Measurements from ENCODE around the gene HNRNPA1. TPM values are rescaled to one million over a fixed set of nuclear protein-coding genes. Genes with fewer than 3 reads are reported as not detected.
"Not testable (repeated sequence)": the region's sequence is repeated elsewhere in the genome, so short reads cannot be mapped to it uniquely, and the experiment has no call there.

Gene HNRNPA1
- total RNA-seq, 1 donor from 2014 or later: 502 TPM

GRCh38 chr12:54311051-54311450 lies 30.5 kb downstream of the HNRNPA1 start:
- no peak overlapping the region for H3K4me3 Mint-ChIP-seq (ENCODE audit: unreplicated experiment)
- DNase-seq (ENCODE audit: low spot score): no peak
- H3K4me1 Mint-ChIP-seq (ENCODE audit: low read depth): no peaks in the 10 kb centered on the region
- H3K9me3 Mint-ChIP-seq (ENCODE audit: low read depth): no peaks in the 10 kb centered on the region
- H3K36me3 Mint-ChIP-seq (ENCODE audit: low read depth): no peaks in the 10 kb centered on the region
- H3K27me3 Mint-ChIP-seq (ENCODE audit: low read depth): no peaks in the 10 kb centered on the region
- no peak overlapping the region for H3K27ac Mint-ChIP-seq (ENCODE audit: unreplicated experiment)
- no peak for TF ChIP-seq CTCF (IDR thresholded peaks at IDR 0.05)

- not testable (repeated sequence) for H3K27ac Mint-ChIP-seq (ENCODE audit: unreplicated experiment); H3K27me3 Mint-ChIP-seq (ENCODE audit: low read depth); H3K4me1 Mint-ChIP-seq (ENCODE audit: low read depth); H3K9me3 Mint-ChIP-seq (ENCODE audit: low read depth); H3K4me3 Mint-ChIP-seq (ENCODE audit: unreplicated experiment); H3K36me3 Mint-ChIP-seq (ENCODE audit: low read depth)
- peak; percentile 18 for DNase-seq (ENCODE audit: low spot score)
These were observed 31.8 kb downstream of the HNRNPA1 start for GRCh38 chr12:54312309-54312708.

GRCh38 chr12:54321363-54321762 lies 40.8 kb downstream of the HNRNPA1 start:
- DNase-seq (ENCODE audit: low spot score): no peak
- no peaks in the 10 kb centered on the region for H3K27me3 Mint-ChIP-seq (ENCODE audit: low read depth)
- H3K27ac Mint-ChIP-seq (ENCODE audit: unreplicated experiment): no peak overlapping the region
- H3K36me3 Mint-ChIP-seq (ENCODE audit: low read depth): no peaks in the 10 kb centered on the region
- H3K4me1 Mint-ChIP-seq (ENCODE audit: low read depth): peaks cover 16% of the 10 kb centered on the region
- H3K9me3 Mint-ChIP-seq (ENCODE audit: low read depth): no peaks in the 10 kb centered on the region
- TF ChIP-seq CTCF (IDR thresholded peaks at IDR 0.05): no peak
- no peak overlapping the region for H3K4me3 Mint-ChIP-seq (ENCODE audit: unreplicated experiment)

DNA sequence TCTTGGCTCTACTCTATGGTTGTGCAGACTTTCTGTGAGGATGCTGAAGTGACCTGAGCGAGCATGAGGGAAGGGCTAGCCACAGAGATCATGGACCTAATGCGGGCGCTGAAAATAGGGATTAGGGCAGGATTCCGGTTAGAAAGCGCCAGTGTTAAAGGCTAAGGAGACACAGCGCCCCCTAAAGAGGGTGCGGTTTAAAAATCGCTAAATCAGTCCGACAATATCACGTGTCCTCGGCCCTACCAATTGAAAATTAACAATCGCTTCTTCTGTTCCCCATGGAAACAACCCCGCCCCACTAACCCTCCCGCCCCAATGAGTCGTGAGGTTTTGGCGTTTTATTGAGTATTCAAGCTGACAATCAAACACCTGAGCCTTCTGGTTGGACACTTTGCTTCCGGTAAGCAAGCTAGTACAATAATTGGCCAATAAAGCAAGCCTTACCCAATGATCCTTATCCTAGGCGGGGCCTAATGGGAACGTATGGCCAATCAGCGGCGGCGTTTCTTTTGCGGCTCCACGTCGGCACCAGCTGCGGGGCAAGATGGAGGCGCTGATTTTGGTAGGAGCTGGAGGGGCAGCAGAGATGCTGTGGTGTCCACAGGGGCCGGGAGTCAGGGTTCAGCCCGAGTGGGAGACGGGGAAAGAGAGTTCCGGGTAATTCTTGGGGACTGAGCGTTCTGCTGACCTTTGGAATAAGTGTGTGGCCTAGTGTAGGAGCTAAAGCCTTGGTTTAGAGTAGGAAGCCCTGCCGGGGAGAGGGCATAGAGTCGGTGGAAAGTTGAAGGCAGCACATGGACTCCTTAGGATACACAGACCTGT lies 44.3 kb downstream of the HNRNPA1 start, which contains the start of gene COPZ1:
Gene COPZ1 (plus strand): TSS at position 515 of the 825 bp plus-strand sequence. CDS start 33 bp downstream, at position 548.
- no peaks in the 10 kb centered on the region for H3K9me3 Mint-ChIP-seq (ENCODE audit: low read depth)
- H3K36me3 Mint-ChIP-seq (ENCODE audit: low read depth): peaks cover 2% of the 10 kb centered on the region
- H3K4me3 Mint-ChIP-seq (ENCODE audit: unreplicated experiment): peak within 1 kb of the TSS; percentile 98
- H3K4me1 Mint-ChIP-seq (ENCODE audit: low read depth): peaks cover 41% of the 10 kb centered on the region
- no peaks in the 10 kb centered on the region for H3K27me3 Mint-ChIP-seq (ENCODE audit: low read depth)
- TF ChIP-seq CTCF (IDR thresholded peaks at IDR 0.05): peak; percentile 91
- peak within 1 kb of the TSS; percentile 100 for H3K27ac Mint-ChIP-seq (ENCODE audit: unreplicated experiment)
- DNase-seq (ENCODE audit: low spot score): peak; percentile 96

DNA sequence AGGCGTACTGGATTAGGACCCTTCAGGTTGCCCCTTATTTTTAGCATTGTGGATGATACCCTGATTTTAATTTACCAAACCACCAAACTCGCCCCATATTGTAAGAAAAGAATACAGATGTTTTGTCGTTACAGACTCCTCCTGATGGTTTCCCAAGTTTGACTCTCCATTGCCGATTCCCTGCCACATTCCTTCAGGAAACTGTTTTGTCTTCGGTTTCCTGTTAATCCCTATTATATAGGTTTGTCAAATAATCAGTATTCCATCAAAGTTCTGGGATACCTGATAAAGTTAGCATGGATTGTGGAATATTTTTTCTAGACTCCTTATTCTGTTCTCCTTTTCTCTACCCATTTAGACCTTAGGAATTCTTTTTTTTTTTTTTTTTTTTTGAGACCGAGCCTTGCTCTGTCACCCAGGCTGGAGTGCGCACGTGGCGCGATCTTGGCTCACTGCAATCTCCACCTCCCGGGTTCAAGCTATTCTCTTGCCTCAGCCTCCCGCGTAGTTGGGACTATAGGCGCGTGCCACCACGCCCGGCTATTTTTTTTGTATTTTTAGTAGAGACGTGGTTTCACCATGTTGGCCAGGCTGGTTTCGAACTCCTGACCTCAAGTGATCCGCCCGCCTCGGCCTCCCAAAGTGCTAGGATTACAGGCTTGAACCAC lies 45.0 kb downstream of the HNRNPA1 start:
- peak; percentile 29 for DNase-seq (ENCODE audit: low spot score)
- not testable (repeated sequence) for H3K9me3 Mint-ChIP-seq (ENCODE audit: low read depth); H3K36me3 Mint-ChIP-seq (ENCODE audit: low read depth); H3K27me3 Mint-ChIP-seq (ENCODE audit: low read depth)
- Mint-ChIP-seq H3K4me1 (ENCODE audit: low read depth) (peaks cover 48% of the 10 kb centered on the region), H3K4me3 (ENCODE audit: unreplicated experiment) (peak overlapping the region; percentile 98), H3K27ac (ENCODE audit: unreplicated experiment) (peak overlapping the region; percentile 100)

DNA sequence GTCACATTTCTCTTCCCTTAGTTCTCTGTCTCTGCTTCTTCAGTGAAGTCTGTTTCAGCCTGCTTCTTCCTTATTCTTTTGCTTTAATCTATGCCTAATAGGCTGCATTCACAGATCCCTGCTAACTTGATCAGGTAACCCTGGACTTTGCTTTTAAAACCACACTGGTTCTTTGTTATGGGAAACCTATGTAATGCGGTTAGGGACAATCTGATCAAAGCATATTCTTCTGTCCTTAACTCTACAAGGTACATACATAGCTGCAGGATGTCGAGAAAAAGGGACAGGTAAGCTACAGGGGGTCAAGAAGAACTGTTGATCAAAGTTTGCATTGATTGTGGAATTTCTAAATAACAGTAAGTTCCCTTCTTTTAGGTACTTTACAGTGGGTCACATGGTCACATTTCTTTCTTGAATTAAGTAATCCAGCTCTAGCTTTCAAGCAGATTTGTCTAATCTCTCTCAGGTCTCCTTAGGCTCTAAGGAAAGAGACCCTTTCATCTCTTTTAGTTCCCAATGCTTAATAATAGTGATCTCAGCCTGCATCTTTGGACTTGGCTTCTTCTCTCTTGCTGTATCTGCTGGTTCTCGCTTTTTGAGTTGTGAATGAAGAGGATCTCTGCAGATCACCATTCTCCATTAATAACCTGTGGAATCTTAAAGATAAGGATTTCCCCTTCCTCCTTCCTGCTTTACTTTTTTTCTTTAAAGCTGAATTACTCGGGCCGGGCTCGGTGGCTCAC lies 48.2 kb downstream of the HNRNPA1 start:
- Mint-ChIP-seq H3K27ac (ENCODE audit: unreplicated experiment) (peak overlapping the region; percentile 15), H3K4me3 (ENCODE audit: unreplicated experiment) (no peak overlapping the region), H3K36me3 (ENCODE audit: low read depth) (peaks cover 2% of the 10 kb centered on the region), H3K4me1 (ENCODE audit: low read depth) (peaks cover 55% of the 10 kb centered on the region), H3K9me3 (ENCODE audit: low read depth) (no peaks in the 10 kb centered on the region), H3K27me3 (ENCODE audit: low read depth) (no peaks in the 10 kb centered on the region)
- no peak for DNase-seq (ENCODE audit: low spot score)
- TF ChIP-seq CTCF (IDR thresholded peaks at IDR 0.05): no peak
